ENCODE measurements around the gene PRRT1B. TPM values are rescaled to one million over a fixed set of nuclear protein-coding genes. Genes with fewer than 3 reads are reported as not detected.

Gene PRRT1B
- total and polyA plus RNA-seq, 2 of the 4 experiments (the other 2 are of a cell fraction) = not detected

- Histone ChIP-seq H3K56ac (ENCODE audit: extremely low read depth, insufficient read depth, low read length) (no peak overlapping the region), H2AK9ac (replicated peaks; ENCODE audit: low read depth, low read length, poor library complexity) (no peak overlapping the region), H2BK15ac (ENCODE audit: low read depth, low read length) (no peak overlapping the region), H4K8ac (ENCODE audit: low read depth in 2 of 2, low read length in 2 of 2) (no peak overlapping the region), H3K4me2 (ENCODE audit: low read depth, low read length) (no peak overlapping the region), H3K79me1 (ENCODE audit: low read depth in 1 of 2, low read length in 2 of 2) (no peaks in the 10 kb centered on the region), H3K4me3 (ENCODE audit: insufficient read depth, low read depth, low read length) (no peak overlapping the region), H4K91ac (ENCODE audit: insufficient read depth, low read depth, low read length) (no peak overlapping the region), H3K9me3 (ENCODE audit: control insufficient read depth, insufficient read depth, low read length) (peaks cover 22% of the 10 kb centered on the region), H3K18ac (ENCODE audit: low read depth, low read length) (no peak overlapping the region), H3K9me1 (ENCODE audit: insufficient read depth, low read length) (no peaks in the 10 kb centered on the region), H3K27me3 (ENCODE audit: control insufficient read depth, insufficient read depth, low read length) (peaks cover 13% of the 10 kb centered on the region), H3K4ac (ENCODE audit: low read depth, low read length) (no peak overlapping the region), H3K27ac (ENCODE audit: insufficient read depth, low read length) (no peak overlapping the region), H3K36me3 (ENCODE audit: control insufficient read depth, insufficient read depth, low read length) (no peaks in the 10 kb centered on the region), H3K9ac (ENCODE audit: low read depth, low read length) (no peak overlapping the region), H3K4me1 (ENCODE audit: control insufficient read depth, insufficient read depth, low read length) (no peaks in the 10 kb centered on the region), H2BK120ac (ENCODE audit: low read depth, low read length) (no peak overlapping the region), H2BK20ac (ENCODE audit: low read depth, low read length) (no peak overlapping the region), H3K23ac (ENCODE audit: low read depth, low read length) (no peak overlapping the region), H4K5ac (ENCODE audit: low read depth, low read length) (no peak overlapping the region), H4K20me1 (ENCODE audit: insufficient read depth, low read length) (no peaks in the 10 kb centered on the region), H2BK5ac (ENCODE audit: low read depth, low read length, poor library complexity, severe bottlenecking) (no peak overlapping the region), H2AFZ (replicated peaks; ENCODE audit: low read length, poor library complexity) (no peak overlapping the region), H3K14ac (replicated peaks; ENCODE audit: low read depth, low read length) (no peak overlapping the region), H2AK5ac (ENCODE audit: low read depth, low read length) (no peak overlapping the region)
- BruUV-seq (replicated peaks) = no TSS peak
- no peak for ATAC-seq (ENCODE audit: low read depth)
- ChIA-PET POLR2A (ENCODE audit: unreplicated experiment) (no interaction called here), CTCF (no interaction called here)
- in situ Hi-C loops (cut with MboI; ENCODE audit: low sequenced_read_pairs) = no loop called here
- dilution Hi-C loops (cut with HindIII; ENCODE audit: low sequenced_read_pairs, unreplicated experiment) = no loop called here
- intact Hi-C loops (cut with micrococcal nuclease) = no loop called here
- TF ChIP-seq NFE2L2 (IDR thresholded peaks at IDR 0.05; ENCODE audit: low read depth, low read length) (no peak), MAZ (IDR thresholded peaks at IDR 0.05; ENCODE audit: borderline replicate concordance, low read depth, low read length) (no peak), RCOR1 (IDR thresholded peaks at IDR 0.05; ENCODE audit: insufficient replicate concordance, low read length) (no peak), MAFK (IDR thresholded peaks at IDR 0.05; ENCODE audit: low read depth, low read length) (no peak), ELK1 (IDR thresholded peaks at IDR 0.05; ENCODE audit: borderline replicate concordance, low read depth, low read length) (no peak), RFX5 (IDR thresholded peaks at IDR 0.05; ENCODE audit: low read depth, low read length) (no peak), MXI1 (IDR thresholded peaks at IDR 0.05; ENCODE audit: borderline replicate concordance, low read depth, low read length) (no peak), BHLHE40 (IDR thresholded peaks at IDR 0.05; ENCODE audit: low read depth, low read length) (no peak), CTCF (conservative IDR thresholded peaks at IDR 0.05; ENCODE audit: low read depth, low read length) (no peak)
- WGBS, 2 experiments (ENCODE audit: extremely low coverage in 2 of 2, insufficient read length in 1 of 2) = no CpG with 5 or more reads among the region's 7 CpGs
- no peak for DNase-seq
Observed at GRCh38 chr9:131539223-131539923, 6.0 kb upstream of the PRRT1B start.

All from IMR-90 (cell line).